HG03159 (cell line): ENCODE measurements around the gene ACTN1.
"Not testable (repeated sequence)": the region's sequence is repeated elsewhere in the genome, so short reads cannot be mapped to it uniquely, and the experiment has no call there.

ENCODE experiments used
- ATAC-seq: cut with Tn5 transposase; IDR thresholded peaks from one replicate; pipeline ENCODE4 v1.9.1; 2021; ENCODE audit warnings: mild to moderate bottlenecking, moderate library complexity; ENCODE audit not compliant: unreplicated experiment

ACTN1 gene

DNA sequence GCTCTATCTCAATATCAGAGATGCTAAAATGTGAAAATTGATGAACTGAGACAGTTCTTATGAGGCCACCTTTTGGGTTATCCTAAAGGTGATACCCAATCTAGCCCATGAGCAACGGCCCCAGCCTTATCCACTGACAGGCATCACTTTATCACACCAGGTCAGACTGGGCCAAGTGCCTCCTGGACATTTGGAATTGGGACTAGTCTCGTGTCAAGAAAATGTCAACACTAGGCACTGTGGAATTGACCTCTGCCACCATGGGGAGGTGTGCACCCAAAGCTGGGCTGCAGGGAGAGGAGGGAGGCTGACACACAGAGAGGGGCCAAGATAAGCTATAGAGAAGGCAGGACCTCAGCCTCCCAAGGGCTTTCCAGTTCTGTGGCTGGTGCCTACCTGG lies 107.7 kb downstream of the ACTN1 start:
- no peak for ATAC-seq

DNA sequence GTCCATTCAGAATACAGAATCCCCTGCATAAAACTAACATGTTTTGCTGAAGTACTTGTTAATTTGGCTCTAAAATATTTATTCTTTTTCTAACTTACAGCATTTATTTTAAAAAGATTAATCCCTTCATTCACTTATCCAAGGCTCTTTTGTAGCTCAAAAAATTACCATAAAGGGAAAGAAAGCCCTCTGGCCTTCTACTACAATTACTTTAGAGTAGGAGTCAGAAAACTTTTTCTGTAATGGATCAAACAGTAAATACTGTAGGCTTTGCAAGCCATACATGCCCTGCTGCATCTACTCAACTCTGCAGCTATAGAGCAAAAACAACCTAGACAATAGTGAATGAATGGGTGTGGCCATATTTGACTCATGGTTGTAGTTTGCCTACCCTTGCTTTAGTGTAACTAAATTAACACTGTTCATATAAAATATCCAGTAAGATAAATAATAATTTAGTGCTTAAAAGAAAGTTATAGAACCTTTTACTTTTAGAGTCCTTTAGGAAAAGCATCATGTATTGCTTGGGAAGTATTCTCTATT lies 112.0 kb downstream of the ACTN1 start:
- no peak for ATAC-seq

DNA sequence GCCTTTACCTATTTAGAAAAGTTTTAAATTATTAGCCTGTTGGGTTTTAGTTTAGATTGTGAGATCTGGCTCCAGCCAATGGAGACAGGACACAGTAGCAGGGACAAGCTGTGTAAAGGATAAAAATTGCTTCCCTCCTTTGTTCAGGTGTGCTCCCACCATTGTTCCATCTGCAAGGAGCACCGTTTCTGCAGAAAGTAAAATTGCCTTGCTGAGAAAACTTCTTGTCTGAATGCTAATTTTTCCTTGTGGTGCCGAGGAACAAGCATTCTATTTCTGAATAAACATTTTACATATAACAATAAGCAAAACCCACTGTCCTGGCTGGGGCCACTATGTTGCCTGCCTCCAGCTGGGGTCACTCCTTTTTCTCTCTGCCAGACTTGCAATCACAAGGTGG lies 113.6 kb downstream of the ACTN1 start:
- ATAC-seq: no peak

DNA sequence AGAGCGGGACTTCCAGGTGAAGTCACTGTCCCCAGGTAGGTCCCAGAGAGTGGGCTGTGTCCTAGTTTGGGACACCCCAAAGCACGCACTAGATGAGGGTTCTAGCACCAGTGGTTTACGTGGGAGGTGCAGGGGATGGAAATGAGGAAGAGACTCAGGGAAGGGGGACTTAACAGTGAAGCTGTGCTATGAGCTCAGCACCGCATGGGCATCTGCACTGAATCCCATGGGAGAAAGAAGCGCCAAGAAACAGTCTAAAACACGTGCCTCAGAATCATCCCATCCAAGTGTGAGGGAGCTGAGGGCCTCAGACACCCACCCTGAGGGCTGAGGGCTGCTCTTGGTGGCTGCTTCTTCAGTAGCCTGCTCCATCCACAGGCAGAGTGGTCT lies 114.7 kb downstream of the ACTN1 start:
- ATAC-seq: no peak

DNA sequence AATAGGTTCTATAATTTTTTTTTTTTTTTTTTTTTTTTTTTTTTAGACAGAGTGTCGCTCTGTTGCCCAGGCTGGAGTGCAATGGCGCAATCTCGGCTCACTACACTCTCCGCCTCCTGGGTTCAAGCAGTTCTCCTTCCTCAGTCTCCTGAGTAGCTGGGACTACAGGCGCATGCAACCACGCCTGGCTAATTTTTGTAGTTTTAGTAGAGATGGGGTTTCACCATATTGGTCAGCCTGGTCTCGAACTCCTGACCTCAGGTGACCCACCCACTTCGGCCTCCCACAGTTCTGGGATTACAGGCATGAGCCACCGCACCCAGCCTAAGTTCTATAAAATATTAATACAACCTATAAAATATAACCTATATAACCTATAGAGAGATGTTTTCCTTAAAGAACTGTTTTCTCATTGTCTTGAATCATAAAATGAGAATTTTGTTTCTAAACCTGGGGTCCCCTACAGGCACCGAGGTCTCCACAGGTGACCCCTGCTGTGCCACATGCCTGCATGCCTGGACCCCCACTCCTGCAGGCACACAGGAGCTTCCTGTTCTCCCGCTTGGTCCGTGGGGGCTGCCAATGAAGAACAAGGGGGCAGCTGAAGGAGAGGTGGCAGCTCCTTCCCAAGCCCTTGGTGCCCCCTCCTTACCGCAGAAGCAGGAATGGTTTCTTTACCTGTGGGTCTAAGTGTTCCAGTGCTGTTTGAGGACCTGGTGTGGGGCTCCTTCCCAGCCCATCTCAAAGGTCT lies 115.3 kb downstream of the ACTN1 start:
- ATAC-seq: no peak

DNA sequence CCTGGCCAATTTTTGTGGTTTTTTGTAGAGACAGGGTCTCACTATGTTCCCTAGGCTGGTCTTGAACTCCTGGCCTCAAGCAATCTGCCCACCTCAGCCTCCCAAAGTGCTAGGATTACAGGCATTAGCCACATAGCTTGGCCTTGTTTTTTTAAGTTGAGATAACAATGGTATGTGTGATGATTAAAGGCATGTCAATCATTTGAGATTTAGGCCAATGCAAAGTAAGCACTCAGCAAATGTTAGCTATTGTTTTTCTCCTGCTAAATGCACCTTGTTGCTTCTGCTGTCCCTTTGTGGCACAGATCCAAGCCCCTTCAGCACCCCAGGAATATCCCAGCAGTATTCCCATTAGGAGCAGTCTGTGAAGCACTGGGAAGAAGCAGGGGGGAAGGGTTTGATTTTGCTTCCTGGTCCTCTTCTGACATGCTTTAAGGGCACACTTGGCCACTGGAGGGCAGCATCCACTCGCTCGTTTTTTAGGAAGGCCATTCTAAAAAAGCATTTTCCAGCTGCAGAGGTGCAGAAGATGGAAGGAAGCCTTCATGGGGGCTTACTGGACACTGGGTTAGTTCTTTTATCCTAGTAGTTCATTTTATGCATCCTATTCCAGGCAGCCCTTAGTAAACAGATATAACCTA lies 116.0 kb downstream of the ACTN1 start:
- no peak for ATAC-seq

DNA sequence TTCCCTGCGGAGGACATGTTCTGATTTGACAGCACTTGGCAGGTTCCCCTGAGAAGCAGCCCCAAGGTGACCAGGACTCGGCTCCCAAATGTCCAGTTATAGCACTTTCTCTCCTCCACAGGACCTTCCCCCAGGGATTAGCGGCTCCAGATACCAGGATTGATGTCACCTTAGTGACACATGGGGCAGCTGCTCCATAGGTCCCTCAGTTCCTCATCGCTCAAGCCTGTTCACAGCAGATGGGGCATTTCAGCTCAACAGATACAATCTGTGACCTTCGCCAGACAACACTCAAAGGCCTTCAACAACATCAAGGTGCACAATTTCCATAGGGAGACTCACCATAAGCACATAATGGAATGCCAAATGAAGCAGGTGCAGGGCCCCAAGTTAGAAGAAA lies 118.3 kb downstream of the ACTN1 start:
- no peak for ATAC-seq

DNA sequence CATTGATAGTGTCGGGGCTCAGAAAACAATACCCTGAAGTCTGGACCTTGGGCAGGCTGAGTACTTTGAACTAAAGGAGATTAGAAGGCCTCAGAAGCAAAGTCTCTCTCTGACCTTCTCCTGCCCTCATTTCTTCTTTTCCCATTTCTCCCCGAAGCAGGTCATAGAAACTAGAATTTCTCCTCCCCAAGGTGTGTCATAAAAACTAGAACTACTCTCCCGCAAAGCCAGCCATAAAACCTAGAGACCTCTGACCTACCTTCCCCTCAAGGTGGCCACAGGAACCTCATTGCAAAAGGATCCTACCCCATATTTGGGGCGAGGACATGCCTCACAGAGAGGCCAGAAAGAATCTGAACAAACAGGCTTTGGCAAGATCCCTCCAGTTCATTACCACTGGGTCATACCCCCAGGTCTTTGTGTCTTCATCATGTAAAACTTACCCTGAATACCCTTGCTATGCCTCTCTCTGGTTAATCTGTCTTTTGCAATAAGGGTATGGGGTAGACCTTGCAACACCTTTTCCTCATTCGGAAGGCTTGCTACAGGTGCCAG lies 121.5 kb downstream of the ACTN1 start:
- ATAC-seq: no peak

DNA sequence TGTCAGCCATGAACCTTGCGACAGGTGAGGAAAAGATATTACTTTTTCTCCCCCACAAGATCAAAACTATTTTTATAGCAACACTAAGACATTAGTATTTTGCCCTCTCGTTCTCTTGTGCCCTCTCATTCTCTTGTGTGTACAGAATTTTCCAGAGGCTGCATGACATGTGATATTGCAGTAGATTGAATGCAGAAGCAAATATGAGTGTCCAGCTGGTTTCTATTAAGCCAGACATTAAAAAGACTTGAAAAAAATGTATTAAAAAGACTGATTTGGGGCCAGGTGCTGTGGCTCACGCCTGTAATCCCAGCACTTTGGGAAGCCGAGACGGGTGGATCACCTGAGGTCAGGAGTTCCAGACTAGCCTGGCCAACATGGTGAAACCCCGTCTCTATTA lies 122.5 kb downstream of the ACTN1 start:
- ATAC-seq: no peak

DNA sequence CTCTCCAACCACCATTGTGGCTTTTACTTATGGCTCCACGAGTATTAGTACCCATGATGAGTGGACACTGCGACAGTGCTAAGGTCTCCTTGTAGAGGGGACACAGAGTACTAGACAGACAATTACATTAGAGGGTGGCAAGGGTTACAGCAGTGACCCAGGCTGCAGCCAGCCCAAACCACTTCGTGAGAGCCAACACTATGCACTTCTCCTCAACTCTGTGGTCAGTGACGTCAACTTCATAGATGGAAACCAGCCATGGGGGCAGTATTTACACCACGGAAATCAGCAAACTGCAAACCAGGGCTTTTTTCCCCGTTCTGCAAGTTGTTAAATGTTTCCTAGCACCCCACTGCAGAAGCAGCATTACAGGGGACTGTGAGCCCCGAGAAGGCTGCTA lies 124.7 kb downstream of the ACTN1 start:
- no peak for ATAC-seq

DNA sequence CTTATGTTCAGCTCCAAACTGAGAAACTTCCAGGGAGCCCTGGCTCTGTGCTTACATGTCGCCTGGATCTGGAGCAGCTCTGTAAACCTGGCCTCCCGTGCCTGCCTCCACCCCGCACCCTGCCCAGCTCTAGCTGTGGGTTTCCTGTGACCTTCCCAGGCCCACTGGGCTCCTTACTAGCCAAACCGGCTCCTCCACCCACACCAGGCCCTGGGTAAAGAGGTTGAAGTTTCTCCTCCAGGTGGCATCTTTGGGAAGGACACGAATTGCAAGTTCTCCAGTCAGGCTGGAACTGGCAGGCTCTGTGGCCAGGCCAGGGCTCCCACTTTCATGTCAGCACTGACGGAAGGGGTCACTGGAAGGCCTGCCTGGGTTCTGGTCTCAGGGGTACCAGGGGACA lies 125.4 kb downstream of the ACTN1 start:
- no peak for ATAC-seq

DNA sequence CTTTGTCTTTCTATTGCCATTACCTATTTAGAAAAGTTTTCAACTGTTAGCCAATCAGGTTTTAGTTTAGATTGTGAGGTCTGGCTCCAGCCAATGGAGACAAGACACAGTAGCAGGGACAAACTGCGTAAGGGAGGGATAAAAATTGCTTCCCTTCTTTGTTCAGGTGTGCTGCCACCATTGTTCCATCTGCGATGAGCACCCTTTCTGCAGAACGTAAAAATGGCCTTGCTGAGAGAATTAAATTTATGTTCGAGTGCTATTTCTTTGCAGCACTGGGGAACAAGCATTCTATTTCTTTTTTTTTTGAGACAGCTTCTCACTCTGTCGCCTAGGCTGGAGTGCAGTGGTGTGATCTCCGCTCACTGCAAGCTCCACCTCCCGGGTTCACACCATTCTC lies 126.6 kb downstream of the ACTN1 start:
- not testable (repeated sequence) for ATAC-seq

DNA sequence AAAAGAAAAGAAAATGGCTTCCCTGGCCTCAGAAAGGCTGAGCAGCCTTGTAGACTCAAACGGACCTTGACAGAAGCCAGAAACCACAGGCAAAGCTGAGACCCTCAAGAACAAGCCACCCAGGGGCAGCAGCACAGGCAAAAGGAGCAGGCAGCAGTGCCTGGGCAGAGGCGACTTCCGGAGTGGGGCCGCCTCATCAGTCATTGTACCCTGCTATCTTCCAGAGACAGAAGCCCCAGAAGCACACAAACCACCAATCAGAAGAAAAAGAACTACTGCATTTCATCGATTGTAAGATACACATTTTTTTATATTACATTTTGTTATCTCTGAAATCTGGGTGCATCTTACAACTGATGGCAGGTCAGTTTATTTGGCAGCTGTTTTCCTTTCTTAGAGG lies 128.0 kb downstream of the ACTN1 start:
- ATAC-seq: no peak

DNA sequence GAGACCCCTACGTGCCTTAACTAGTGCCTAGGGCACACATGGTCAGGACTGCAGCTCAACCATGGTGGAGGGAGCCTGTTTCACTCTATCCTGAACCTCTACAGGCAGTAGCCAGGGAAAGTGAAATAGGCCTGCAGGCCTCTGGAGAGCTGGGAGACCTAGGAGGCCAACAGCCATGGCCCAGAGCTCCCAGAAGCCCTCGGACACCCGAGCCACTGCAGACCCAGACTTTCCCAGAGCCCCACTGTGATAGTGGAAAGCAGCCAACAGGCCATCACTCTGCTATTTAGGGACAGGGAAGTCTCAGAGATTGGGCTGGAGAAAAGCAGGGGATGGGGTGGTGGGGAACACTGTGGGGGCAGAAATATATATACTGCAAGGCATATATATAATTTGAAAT lies 129.7 kb downstream of the ACTN1 start:
- no peak for ATAC-seq

DNA sequence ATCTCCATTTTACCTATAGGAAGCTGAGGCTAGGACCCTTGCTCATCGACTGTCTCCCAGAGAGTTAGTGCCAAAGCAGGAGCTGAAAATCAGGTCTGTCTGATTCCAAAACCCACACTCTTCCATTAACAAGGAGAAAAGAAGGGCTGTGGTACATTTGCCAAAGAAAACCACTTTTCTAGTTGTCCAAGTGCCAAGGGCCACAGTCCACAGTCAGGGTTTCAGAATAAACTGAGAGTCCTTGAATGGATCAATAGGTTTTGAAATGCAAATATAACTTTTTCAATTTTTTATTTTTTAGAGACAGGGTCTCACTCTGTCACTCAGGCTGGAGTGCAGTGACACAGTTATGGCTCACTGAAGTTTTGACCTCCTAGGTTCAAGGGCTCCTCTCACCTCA lies 130.8 kb downstream of the ACTN1 start:
- no peak for ATAC-seq

DNA sequence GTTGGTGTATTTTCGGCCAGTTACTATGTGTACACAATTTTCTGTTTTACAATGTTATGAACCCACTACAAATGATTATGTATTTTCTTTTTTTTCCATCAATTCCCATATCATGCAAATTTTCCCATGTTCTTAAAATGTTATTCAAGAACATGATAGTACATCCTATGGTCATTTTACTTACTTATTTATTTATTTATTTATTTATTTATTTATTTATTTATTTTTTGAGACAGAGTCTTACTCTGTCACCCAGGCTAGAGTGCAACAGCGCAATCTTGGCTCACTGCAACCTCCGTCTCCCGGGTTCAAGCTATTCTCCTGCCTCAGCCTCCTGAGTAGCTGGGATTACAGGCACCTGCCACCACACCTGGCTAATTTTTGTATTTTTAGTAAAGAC lies 131.5 kb downstream of the ACTN1 start:
- ATAC-seq: not testable (repeated sequence)

DNA sequence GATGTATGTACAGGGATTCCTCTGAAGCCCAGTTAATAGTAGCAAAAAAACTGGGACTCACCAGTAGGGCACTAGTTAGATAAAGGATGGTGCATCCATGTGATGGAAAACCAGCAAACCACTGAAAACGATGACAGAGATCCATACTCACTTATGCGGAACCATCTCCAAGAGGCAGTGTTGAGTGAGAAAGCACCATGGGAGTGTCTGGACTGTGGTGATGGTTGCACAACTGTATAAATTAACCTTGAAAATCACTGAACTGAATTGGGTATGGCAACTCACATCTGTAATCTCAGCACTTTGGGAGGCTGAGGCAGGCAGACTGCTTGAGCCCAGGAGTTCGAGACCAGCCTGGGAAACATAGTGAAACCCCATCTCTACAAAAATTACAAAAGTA lies 132.6 kb downstream of the ACTN1 start:
- no peak for ATAC-seq

DNA sequence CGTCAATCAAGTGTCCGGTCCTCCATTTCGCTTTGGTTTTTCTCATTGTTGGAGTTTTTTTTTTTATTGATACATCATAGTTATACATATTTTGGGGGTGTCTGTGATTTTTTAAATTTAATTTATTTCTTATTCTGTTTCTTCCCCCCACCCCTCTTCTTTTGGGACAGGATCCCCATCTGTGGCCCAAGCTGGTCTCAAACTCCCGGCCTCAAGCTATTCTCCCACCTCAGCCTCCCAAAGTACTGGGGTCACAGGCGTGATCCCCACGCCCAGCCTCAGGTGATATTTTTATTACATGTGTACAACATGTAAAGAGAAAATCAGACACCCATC lies 134.9 kb downstream of the ACTN1 start:
- ATAC-seq: no peak

DNA sequence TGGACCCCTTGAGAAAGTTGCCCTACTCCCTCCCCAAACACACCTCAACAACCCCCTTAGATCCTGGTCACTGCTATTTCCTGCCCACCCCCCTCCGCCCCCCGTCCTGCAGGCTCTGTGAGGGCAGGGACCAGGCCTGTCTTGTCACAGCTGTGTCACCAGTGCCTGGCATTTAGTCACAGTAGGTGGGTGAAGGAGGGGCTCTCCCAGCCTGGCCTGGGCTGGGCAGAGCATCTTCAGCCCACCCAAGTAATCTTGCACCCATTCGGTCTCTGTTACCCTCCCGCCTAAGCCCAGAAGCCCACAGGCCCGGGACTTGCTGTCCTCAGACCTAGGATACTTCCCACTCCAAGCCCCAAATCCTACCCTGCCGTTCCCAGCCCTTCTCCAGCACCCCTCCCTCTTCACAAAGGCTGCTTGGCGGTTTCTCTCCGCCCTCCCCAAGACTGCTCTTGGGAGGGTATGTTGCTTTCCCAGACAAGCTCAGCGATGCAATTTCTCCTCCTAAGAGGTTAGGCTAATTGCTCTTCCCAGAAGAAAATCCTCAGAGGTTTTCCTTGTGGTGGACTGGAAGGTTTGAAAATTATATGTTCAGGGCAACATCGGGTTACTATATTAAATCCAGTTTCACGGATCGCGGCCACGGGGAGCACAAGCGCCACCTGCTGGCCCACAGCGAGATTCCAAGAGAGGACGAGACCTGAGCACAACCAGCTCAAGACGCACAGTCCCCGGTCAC lies 135.5 kb downstream of the ACTN1 start:
- no peak for ATAC-seq

DNA sequence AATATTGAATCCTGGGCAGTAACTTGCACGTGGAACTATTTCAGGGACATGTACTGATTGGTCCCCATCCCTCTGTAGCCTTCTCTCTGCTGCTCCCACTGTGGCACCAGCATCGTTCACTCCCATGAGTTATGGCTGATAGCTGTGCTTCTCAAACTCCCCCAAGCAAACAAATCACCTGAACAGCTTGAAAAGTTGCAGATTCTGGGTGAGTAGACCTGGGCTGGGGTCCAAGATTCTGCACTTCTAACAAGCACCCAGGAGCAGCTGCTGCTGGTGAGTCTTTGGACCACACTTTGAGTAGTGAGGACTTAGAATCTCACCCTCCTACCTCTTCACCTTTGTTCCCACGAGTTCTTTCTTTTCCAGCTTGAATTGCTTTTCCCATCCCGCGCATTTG lies 136.8 kb downstream of the ACTN1 start:
- no peak for ATAC-seq

DNA sequence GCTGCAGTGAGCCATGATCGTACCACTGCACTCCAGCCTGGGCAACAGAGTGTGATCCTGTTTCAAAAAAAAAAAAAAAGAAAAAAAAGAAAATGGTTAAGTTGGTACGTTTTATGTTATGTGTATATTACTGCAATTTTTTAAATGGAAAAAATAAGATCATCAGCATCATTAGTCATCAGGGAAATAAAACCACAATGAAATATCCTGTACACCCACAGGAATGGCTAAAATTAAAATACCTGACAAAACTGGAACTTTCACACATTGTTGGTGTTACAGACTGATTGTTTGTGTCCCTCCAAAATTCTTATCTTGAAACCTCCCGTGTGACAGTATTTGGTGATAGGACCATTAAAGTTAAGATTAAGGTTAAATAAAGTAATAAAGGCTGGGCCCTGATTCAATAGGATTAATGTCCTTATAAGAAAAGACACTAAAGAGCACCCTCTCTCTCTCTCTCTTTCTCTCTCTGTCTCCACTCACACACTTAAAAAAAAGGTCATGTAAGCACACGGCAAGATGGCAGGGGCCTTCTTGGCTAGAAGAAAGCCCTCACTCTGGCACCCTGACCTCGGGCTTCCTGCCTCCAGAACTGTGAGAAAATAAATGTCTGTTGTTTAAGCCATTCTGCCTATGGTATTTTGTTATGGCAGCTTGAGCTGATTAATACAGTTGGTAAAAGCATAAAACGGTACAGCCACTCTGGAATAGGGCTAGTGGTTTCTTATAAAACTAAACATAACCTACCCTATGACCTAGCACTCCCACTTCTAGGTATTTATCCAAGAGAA lies 137.9 kb downstream of the ACTN1 start:
- no peak for ATAC-seq
